ENCODE measurements around the gene KLK2. TPM values are rescaled to one million over a fixed set of nuclear protein-coding genes. Genes with fewer than 3 reads are reported as not detected.
A peak's percentile ranks its signal among the peaks of the same experiment; 100 is the strongest.

Gene KLK2
- total RNA-seq, 2 experiments from 2014 or later: 0.35 TPM; not detected in 1

- Mint-ChIP-seq H3K36me3 (ENCODE audit: low read depth) (no peaks in the 10 kb centered on the region), H3K27ac (no peak overlapping the region), H3K9me3 (no peaks in the 10 kb centered on the region), H3K27me3 (peaks cover 35% of the 10 kb centered on the region), H3K4me3 (no peak overlapping the region), H3K4me1 (no peaks in the 10 kb centered on the region)
- CTCF ChIA-PET: interaction anchor here (2.7 kb wide), 1 partner anchor 13 kb away, joined by 12 read pairs; no protein-coding TSS in a partner anchor
- peak; percentile 37 for DNase-seq
- POLR2A ChIA-PET: no interaction called here
These were observed 36.2 kb downstream of the KLK2 start for GRCh38 chr19:50909240-50910070.

GRCh38 chr19:50910722-50911121 lies 37.5 kb downstream of the KLK2 start:
- no peak overlapping the region for H3K27ac Mint-ChIP-seq
- CTCF ChIA-PET: no interaction called here
- no peak for DNase-seq

GRCh38 chr19:50911206-50912101 lies 38.2 kb downstream of the KLK2 start, which contains the start of gene KLK4:
KLK4 (minus strand) TSS chr19:50911395; CDS start chr19:50910738, 657 bp downstream.
- no peak for DNase-seq
- ChIA-PET POLR2A (no interaction called here), CTCF (interaction anchor here (1.2 kb wide), 1 partner anchor 10 kb away, joined by 5 read pairs; no protein-coding TSS in a partner anchor)
- Mint-ChIP-seq H3K27me3 (peaks cover 35% of the 10 kb centered on the region), H3K4me1 (no peaks in the 10 kb centered on the region), H3K36me3 (ENCODE audit: low read depth) (no peaks in the 10 kb centered on the region), H3K4me3 (no peak within 1 kb of the TSS), H3K27ac (no peak within 1 kb of the TSS), H3K9me3 (no peaks in the 10 kb centered on the region)

More at GRCh38 chr19:50910722-50911121, 37.5 kb downstream of the KLK2 start:
- H3K4me1 Mint-ChIP-seq: no peaks in the 10 kb centered on the region
- POLR2A ChIA-PET: no interaction called here
- H3K4me3 Mint-ChIP-seq: no peak overlapping the region
- peaks cover 34% of the 10 kb centered on the region for H3K27me3 Mint-ChIP-seq
- no peaks in the 10 kb centered on the region for H3K36me3 Mint-ChIP-seq (ENCODE audit: low read depth)
- H3K9me3 Mint-ChIP-seq: no peaks in the 10 kb centered on the region

- POLR2A ChIA-PET: no interaction called here
- Mint-ChIP-seq H3K27me3 (peaks cover 37% of the 10 kb centered on the region), H3K9me3 (no peaks in the 10 kb centered on the region), H3K27ac (no peak overlapping the region), H3K36me3 (ENCODE audit: low read depth) (no peaks in the 10 kb centered on the region), H3K4me1 (no peaks in the 10 kb centered on the region), H3K4me3 (no peak overlapping the region)
- no peak for DNase-seq
- CTCF ChIA-PET: interaction anchor here (1.2 kb wide), 1 partner anchor 10 kb away, joined by 5 read pairs; no protein-coding TSS in a partner anchor
These were observed 38.9 kb downstream of the KLK2 start for GRCh38 chr19:50912102-50912599.

GRCh38 chr19:50912727-50913716 lies 39.8 kb downstream of the KLK2 start:
- Mint-ChIP-seq H3K27me3 (peaks cover 34% of the 10 kb centered on the region), H3K4me3 (no peak overlapping the region), H3K4me1 (no peaks in the 10 kb centered on the region), H3K27ac (no peak overlapping the region), H3K9me3 (no peaks in the 10 kb centered on the region), H3K36me3 (ENCODE audit: low read depth) (no peaks in the 10 kb centered on the region)
- ChIA-PET POLR2A (no interaction called here), CTCF (no interaction called here)
- DNase-seq: no peak

GRCh38 chr19:50916069-50916468 lies 42.8 kb downstream of the KLK2 start:
- CTCF ChIA-PET: no interaction called here
- Mint-ChIP-seq H3K27ac (no peak overlapping the region), H3K9me3 (no peaks in the 10 kb centered on the region), H3K4me1 (no peaks in the 10 kb centered on the region), H3K36me3 (ENCODE audit: low read depth) (no peaks in the 10 kb centered on the region), H3K27me3 (peaks cover 14% of the 10 kb centered on the region), H3K4me3 (no peak overlapping the region)
- POLR2A ChIA-PET: no interaction called here
- DNase-seq: no peak

- CTCF ChIA-PET: interaction anchor here (0.6 to 2.1 kb wide), 29 partner anchors 10 to 837 kb away, joined by 3 to 12 read pairs (median 3); partner anchors contain the start of gene KLK4
- H3K27me3 Mint-ChIP-seq: peaks cover 23% of the 10 kb centered on the region
- POLR2A ChIA-PET: interaction anchor here (0.6 to 1.5 kb wide), 3 partner anchors 117 to 334 kb away, joined by 3 to 8 read pairs (median 4); no protein-coding TSS in a partner anchor
- peaks cover 9% of the 10 kb centered on the region for H3K4me1 Mint-ChIP-seq
- no peak for DNase-seq
- no peak overlapping the region for H3K4me3 Mint-ChIP-seq
- H3K9me3 Mint-ChIP-seq: no peaks in the 10 kb centered on the region
- H3K36me3 Mint-ChIP-seq (ENCODE audit: low read depth): no peaks in the 10 kb centered on the region
- H3K27ac Mint-ChIP-seq: no peak overlapping the region
These were observed 48.4 kb downstream of the KLK2 start for GRCh38 chr19:50921426-50922316.

- Mint-ChIP-seq H3K27ac (no peak overlapping the region), H3K4me1 (peaks cover 9% of the 10 kb centered on the region), H3K4me3 (no peak overlapping the region), H3K27me3 (peaks cover 21% of the 10 kb centered on the region), H3K36me3 (ENCODE audit: low read depth) (no peaks in the 10 kb centered on the region), H3K9me3 (no peaks in the 10 kb centered on the region)
- ChIA-PET POLR2A (interaction anchor here (1.0 to 1.5 kb wide), 2 partner anchors 118 to 119 kb away, joined by 4 to 8 read pairs; no protein-coding TSS in a partner anchor), CTCF (interaction anchor here (0.6 to 1.6 kb wide), 29 partner anchors 11 to 886 kb away, joined by 3 to 12 read pairs (median 3); partner anchors contain the start of gene KLK4)
- DNase-seq: peak; percentile 80
These were observed 49.1 kb downstream of the KLK2 start for GRCh38 chr19:50922317-50922853.

GRCh38 chr19:50924586-50924985 lies 51.3 kb downstream of the KLK2 start:
- Mint-ChIP-seq H3K4me1 (peaks cover 9% of the 10 kb centered on the region), H3K4me3 (no peak overlapping the region), H3K36me3 (ENCODE audit: low read depth) (no peaks in the 10 kb centered on the region), H3K27me3 (peaks cover 19% of the 10 kb centered on the region), H3K27ac (no peak overlapping the region), H3K9me3 (no peaks in the 10 kb centered on the region)
- ChIA-PET POLR2A (no interaction called here), CTCF (no interaction called here)
- DNase-seq: no peak

GRCh38 chr19:50925734-50926133 lies 52.5 kb downstream of the KLK2 start:
- ChIA-PET POLR2A (no interaction called here), CTCF (no interaction called here)
- H3K36me3 Mint-ChIP-seq (ENCODE audit: low read depth): no peaks in the 10 kb centered on the region
- H3K27ac Mint-ChIP-seq: no peak overlapping the region
- H3K4me1 Mint-ChIP-seq: peaks cover 13% of the 10 kb centered on the region
- H3K27me3 Mint-ChIP-seq: peaks cover 20% of the 10 kb centered on the region
- DNase-seq: no peak
- H3K9me3 Mint-ChIP-seq: no peaks in the 10 kb centered on the region
- no peak overlapping the region for H3K4me3 Mint-ChIP-seq

GRCh38 chr19:50926144-50926543 lies 52.9 kb downstream of the KLK2 start:
- ChIA-PET CTCF (no interaction called here), POLR2A (no interaction called here)
- peaks cover 22% of the 10 kb centered on the region for H3K27me3 Mint-ChIP-seq
- no peaks in the 10 kb centered on the region for H3K9me3 Mint-ChIP-seq
- H3K4me1 Mint-ChIP-seq: peaks cover 13% of the 10 kb centered on the region
- no peak for DNase-seq
- no peak overlapping the region for H3K27ac Mint-ChIP-seq
- H3K36me3 Mint-ChIP-seq (ENCODE audit: low read depth): no peaks in the 10 kb centered on the region
- H3K4me3 Mint-ChIP-seq: no peak overlapping the region
